Subcutaneous abdominal adipose tissue (tissue), 5 donors: ENCODE results near the gene CREB3L1.

Source experiments
- H3K27ac ChIP-seq: one replicate; pipeline ENCODE4 v1.7.0; 2013; ENCODE audit warnings: low read depth, mild to moderate bottlenecking, inconsistent platforms, low read length, moderate library complexity
- H3K27me3 ChIP-seq, 5 donors: one replicate each; pipeline ENCODE4 v1.7.0; 2013; ENCODE audit warnings: low read length in 5 of 5, inconsistent platforms in 1 of 5; ENCODE audit not compliant: control insufficient read depth in 5 of 5, insufficient read depth in 4 of 5
- H3K36me3 ChIP-seq, 5 donors: one replicate each; pipeline ENCODE4 v1.7.0; 2013; ENCODE audit warnings: low read length in 5 of 5; ENCODE audit not compliant: control insufficient read depth in 5 of 5, insufficient read depth in 5 of 5
- H3K4me1 ChIP-seq, 5 donors: one replicate each; pipeline ENCODE4 v1.7.0; 2013; ENCODE audit warnings: low read length in 5 of 5, mild to moderate bottlenecking in 3 of 5, moderate library complexity in 1 of 5; ENCODE audit not compliant: control insufficient read depth in 5 of 5, insufficient read depth in 5 of 5
- H3K4me3 ChIP-seq, 5 donors: one replicate each; pipeline ENCODE4 v1.7.0; 2013; ENCODE audit warnings: low read length in 5 of 5, low read depth in 1 of 5
- H3K9ac ChIP-seq, 5 donors: one replicate each; pipeline ENCODE4 v1.7.0; 2013; ENCODE audit warnings: low read length in 5 of 5, mild to moderate bottlenecking in 4 of 5, moderate library complexity in 3 of 5
- H3K9me3 ChIP-seq, 5 donors: one replicate each; pipeline ENCODE4 v1.7.0; 2013; ENCODE audit warnings: low read length in 5 of 5; ENCODE audit not compliant: control insufficient read depth in 5 of 5
- donor health status: healthy.
- donor health status: healthy.
- donor health status: healthy.
- donor health status: healthy.
- donor health status: healthy.

The CREB3L1 gene

GRCh38 chr11:46362156-46363030 is 84.9 kb downstream of the CREB3L1 start:
- H3K9me3 ChIP-seq: no peaks in the 10 kb centered on the region
- H3K27ac ChIP-seq: peak overlapping the region; percentile 69
- peaks cover 0 to 26% (median 13%) of the 10 kb centered on the region in 5 donors for H3K36me3 ChIP-seq
- peaks cover 8 to 53% (median 47%) of the 10 kb centered on the region in 5 donors for H3K4me1 ChIP-seq
- H3K27me3 ChIP-seq: no peaks in the 10 kb centered on the region
- peak overlapping the region; percentile 45 to 83 (median 70) for H3K9ac ChIP-seq
- H3K4me3 ChIP-seq: peak overlapping the region in 4 of 5 donors; percentile 0 to 62 (median 51)

- H3K4me1 ChIP-seq: peaks cover 8 to 57% (median 51%) of the 10 kb centered on the region in 5 donors
Measured at GRCh38 chr11:46363031-46363407, 85.6 kb downstream of the CREB3L1 start.

GRCh38 chr11:46363455-46364005 is 86.1 kb downstream of the CREB3L1 start:
- peak overlapping the region in 3 of 5 donors; percentile 36 to 62 (median 52) for H3K4me3 ChIP-seq
- H3K36me3 ChIP-seq: peaks cover 0 to 35% (median 21%) of the 10 kb centered on the region in 5 donors
- no peaks in the 10 kb centered on the region for H3K27me3 ChIP-seq
- H3K9ac ChIP-seq: peak overlapping the region in 3 of 5 donors; percentile 10 to 79 (median 48)
- peaks cover 8 to 57% (median 51%) of the 10 kb centered on the region in 5 donors for H3K4me1 ChIP-seq
- no peak overlapping the region for H3K27ac ChIP-seq
- H3K9me3 ChIP-seq: no peaks in the 10 kb centered on the region

More at GRCh38 chr11:46363031-46363407, 85.6 kb downstream of the CREB3L1 start:
- Histone ChIP-seq H3K9ac (peak overlapping the region in 3 of 5 donors; percentile 48 to 83 (median 79)), H3K4me3 (peak overlapping the region in 3 of 5 donors; percentile 11 to 62 (median 52)), H3K27ac (peak overlapping the region; percentile 69), H3K36me3 (peaks cover 0 to 30% (median 16%) of the 10 kb centered on the region in 5 donors), H3K27me3 (no peaks in the 10 kb centered on the region), H3K9me3 (no peaks in the 10 kb centered on the region)

GRCh38 chr11:46364056-46364455 is 86.6 kb downstream of the CREB3L1 start:
- H3K9me3 ChIP-seq: no peaks in the 10 kb centered on the region
- H3K27me3 ChIP-seq: no peaks in the 10 kb centered on the region
- peaks cover 8 to 57% (median 51%) of the 10 kb centered on the region in 5 donors for H3K4me1 ChIP-seq
- no peak overlapping the region for H3K27ac ChIP-seq
- peaks cover 0 to 38% (median 24%) of the 10 kb centered on the region in 5 donors for H3K36me3 ChIP-seq
- no peak overlapping the region for H3K4me3 ChIP-seq
- no peak overlapping the region for H3K9ac ChIP-seq

GRCh38 chr11:46364791-46365190 is 87.3 kb downstream of the CREB3L1 start:
- H3K36me3 ChIP-seq: peaks cover 0 to 45% (median 30%) of the 10 kb centered on the region in 5 donors

GRCh38 chr11:46366260-46366659 is 88.8 kb downstream of the CREB3L1 start:
- H3K27ac ChIP-seq: no peak overlapping the region
- no peak overlapping the region for H3K9ac ChIP-seq
- no peak overlapping the region for H3K4me3 ChIP-seq
- H3K9me3 ChIP-seq: no peaks in the 10 kb centered on the region
- peaks cover 0 to 58% (median 41%) of the 10 kb centered on the region in 5 donors for H3K36me3 ChIP-seq
- no peaks in the 10 kb centered on the region for H3K27me3 ChIP-seq
- peaks cover 6 to 50% (median 43%) of the 10 kb centered on the region in 5 donors for H3K4me1 ChIP-seq

More at GRCh38 chr11:46364791-46365190, 87.3 kb downstream of the CREB3L1 start:
- peaks cover 8 to 57% (median 51%) of the 10 kb centered on the region in 5 donors for H3K4me1 ChIP-seq
- no peaks in the 10 kb centered on the region for H3K9me3 ChIP-seq
- H3K9ac ChIP-seq: peak overlapping the region in 1 of 5 donors; percentile 44
- H3K4me3 ChIP-seq: no peak overlapping the region
- no peak overlapping the region for H3K27ac ChIP-seq
- no peaks in the 10 kb centered on the region for H3K27me3 ChIP-seq

- Histone ChIP-seq H3K9me3 (no peaks in the 10 kb centered on the region), H3K4me1 (peaks cover 6 to 45% (median 38%) of the 10 kb centered on the region in 5 donors), H3K36me3 (peaks cover 0 to 63% (median 45%) of the 10 kb centered on the region in 5 donors), H3K27ac (no peak overlapping the region), H3K4me3 (no peak overlapping the region), H3K9ac (no peak overlapping the region), H3K27me3 (no peaks in the 10 kb centered on the region)
Measured at GRCh38 chr11:46366661-46367161, 89.2 kb downstream of the CREB3L1 start.

DNA sequence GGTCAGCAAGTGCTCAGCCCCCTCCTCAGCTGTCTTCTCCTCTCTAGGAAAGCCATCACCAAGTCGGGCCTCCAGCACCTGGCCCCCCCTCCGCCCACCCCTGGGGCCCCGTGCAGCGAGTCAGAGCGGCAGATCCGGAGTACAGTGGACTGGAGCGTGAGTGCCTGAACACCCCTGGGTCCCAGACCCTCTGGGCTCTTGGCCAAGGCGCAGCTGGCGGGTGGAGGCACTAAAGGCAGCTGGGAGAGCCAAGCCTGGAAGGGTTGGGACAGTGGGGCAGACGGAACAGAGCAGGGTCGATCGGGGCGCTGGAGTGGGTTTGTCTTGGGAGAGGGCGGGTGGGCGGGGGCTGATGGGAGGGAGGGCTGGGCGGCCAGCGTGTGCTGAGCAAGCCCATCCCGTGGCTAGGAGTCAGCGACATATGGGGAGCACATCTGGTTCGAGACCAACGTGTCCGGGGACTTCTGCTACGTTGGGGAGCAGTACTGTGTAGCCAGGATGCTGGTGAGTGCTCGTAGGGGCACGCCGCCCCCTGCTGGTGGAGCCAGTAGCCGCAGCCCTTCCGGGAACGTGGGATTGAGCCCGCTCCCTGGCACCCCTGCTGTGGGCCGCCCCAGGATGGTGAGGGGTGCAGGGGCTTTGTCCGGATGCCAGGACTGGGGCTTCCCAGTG is 89.9 kb downstream of the CREB3L1 start:
- Histone ChIP-seq H3K27ac (no peak overlapping the region), H3K9ac (no peak overlapping the region), H3K27me3 (no peaks in the 10 kb centered on the region), H3K4me1 (peaks cover 6 to 38% (median 32%) of the 10 kb centered on the region in 5 donors), H3K4me3 (no peak overlapping the region), H3K36me3 (peaks cover 0 to 69% (median 51%) of the 10 kb centered on the region in 5 donors), H3K9me3 (no peaks in the 10 kb centered on the region)

- Histone ChIP-seq H3K27ac (no peak overlapping the region), H3K4me3 (no peak overlapping the region), H3K27me3 (no peaks in the 10 kb centered on the region), H3K36me3 (peaks cover 0 to 75% (median 55%) of the 10 kb centered on the region in 5 donors), H3K9me3 (no peaks in the 10 kb centered on the region), H3K4me1 (peaks cover 2 to 33% (median 27%) of the 10 kb centered on the region in 5 donors), H3K9ac (no peak overlapping the region)
Measured at GRCh38 chr11:46367916-46368267, 90.4 kb downstream of the CREB3L1 start.
